Forelimb muscle (tissue), 1 donor: ENCODE measurements around the gene TECPR2. TPM values are rescaled to one million over a fixed set of nuclear protein-coding genes. Genes with fewer than 3 reads are reported as not detected.
"Not testable (repeated sequence)": the region's sequence is repeated elsewhere in the genome, so short reads cannot be mapped to it uniquely, and the experiment has no call there.

ENCODE experiments used
- DNase-seq: peaks from one replicate; pipeline ENCODE4 v3.0.0-alpha.2; 2013; ENCODE audit warnings: low read depth
- polyA plus RNA-seq: library from polyadenylated mRNA; unstranded; fragments of 120-200 nt; gene quantifications from one replicate; pipeline ENCODE4 v1.2.1, GENCODE V29; 2013; ENCODE audit not compliant: insufficient read length

Gene TECPR2, protein sequence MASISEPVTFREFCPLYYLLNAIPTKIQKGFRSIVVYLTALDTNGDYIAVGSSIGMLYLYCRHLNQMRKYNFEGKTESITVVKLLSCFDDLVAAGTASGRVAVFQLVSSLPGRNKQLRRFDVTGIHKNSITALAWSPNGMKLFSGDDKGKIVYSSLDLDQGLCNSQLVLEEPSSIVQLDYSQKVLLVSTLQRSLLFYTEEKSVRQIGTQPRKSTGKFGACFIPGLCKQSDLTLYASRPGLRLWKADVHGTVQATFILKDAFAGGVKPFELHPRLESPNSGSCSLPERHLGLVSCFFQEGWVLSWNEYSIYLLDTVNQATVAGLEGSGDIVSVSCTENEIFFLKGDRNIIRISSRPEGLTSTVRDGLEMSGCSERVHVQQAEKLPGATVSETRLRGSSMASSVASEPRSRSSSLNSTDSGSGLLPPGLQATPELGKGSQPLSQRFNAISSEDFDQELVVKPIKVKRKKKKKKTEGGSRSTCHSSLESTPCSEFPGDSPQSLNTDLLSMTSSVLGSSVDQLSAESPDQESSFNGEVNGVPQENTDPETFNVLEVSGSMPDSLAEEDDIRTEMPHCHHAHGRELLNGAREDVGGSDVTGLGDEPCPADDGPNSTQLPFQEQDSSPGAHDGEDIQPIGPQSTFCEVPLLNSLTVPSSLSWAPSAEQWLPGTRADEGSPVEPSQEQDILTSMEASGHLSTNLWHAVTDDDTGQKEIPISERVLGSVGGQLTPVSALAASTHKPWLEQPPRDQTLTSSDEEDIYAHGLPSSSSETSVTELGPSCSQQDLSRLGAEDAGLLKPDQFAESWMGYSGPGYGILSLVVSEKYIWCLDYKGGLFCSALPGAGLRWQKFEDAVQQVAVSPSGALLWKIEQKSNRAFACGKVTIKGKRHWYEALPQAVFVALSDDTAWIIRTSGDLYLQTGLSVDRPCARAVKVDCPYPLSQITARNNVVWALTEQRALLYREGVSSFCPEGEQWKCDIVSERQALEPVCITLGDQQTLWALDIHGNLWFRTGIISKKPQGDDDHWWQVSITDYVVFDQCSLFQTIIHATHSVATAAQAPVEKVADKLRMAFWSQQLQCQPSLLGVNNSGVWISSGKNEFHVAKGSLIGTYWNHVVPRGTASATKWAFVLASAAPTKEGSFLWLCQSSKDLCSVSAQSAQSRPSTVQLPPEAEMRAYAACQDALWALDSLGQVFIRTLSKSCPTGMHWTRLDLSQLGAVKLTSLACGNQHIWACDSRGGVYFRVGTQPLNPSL (N-terminal part only)
- polyA plus RNA-seq = 12.1 TPM

DNA sequence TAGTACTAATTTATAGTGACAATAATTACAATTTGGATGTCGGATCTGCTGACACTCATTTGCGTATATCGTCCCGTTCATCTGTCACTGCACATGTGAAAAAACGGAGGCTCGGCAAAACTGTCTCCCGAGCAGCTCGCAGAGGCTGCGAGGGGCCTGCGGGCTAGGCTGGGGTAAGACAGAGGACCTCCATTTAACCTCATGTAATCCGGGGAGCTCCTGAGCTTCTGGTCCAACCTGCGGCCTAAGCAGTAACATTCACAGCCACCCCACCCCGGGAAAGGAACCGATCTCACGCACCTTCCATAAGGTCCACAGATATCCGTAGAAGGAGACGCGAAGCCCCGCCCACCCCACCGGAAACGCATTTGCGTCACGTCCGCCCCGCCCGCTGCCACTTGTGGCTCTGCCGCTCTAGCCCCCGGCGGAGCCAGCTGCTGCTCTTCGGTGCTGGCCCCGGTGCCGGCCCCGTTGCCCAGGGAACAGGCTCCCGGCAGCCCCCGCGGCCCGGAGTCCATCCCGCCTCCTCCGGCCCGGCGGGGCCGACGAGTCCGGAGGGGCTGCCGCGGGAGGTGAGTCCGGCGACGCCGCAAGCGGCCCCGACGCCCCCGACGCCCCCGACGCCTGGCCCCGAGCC is at the start of gene TECPR2, which contains the start of gene CINP:
TSS of gene TECPR2 (plus strand) at position 397 of the 637 bp plus-strand sequence. CDS start 13,781 bp downstream, outside the sequence.
TSS of gene CINP (minus strand) at position 346 of the 637 bp plus-strand sequence. CDS start at position 307, 39 bp downstream.
- peak; percentile 84 for DNase-seq

DNA sequence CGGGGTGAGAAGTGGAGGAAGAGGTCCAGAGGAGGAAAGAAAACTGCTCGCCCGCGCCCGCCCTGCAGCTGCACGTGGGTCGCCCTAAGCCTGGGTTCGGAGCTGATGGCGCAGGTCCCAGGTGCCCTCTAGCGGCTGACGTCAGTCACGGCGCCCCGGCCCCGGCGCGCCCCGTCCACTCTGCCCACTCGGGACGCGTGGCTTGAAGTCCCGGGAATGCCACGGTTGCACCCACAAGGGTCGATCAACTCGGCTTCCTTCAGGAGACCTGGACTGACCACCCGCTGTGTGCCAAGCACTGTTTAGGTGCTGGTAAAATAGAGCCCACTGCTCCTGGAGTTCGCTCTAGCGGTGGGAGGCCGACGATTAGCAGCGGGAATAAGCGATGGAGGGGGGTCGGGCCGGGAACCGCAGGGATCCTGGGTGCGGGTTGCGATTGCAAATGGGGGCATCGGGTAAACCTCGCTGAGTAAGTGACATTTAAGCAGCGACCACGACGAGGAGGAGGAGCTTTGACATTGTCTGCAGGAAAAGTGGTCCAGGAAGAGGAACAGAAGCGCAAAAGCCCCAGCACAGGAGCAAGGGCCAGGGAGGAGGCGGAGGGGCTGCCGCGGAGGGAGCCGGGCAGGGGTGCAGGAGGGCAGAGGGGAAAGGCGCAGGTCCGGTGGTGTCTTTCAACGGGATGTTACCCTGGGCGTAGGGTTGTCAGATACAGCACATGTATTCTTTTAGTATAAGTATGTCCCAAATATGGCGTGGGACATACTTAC is 48.3 kb upstream of the TECPR2 start:
- DNase-seq = no peak

DNA sequence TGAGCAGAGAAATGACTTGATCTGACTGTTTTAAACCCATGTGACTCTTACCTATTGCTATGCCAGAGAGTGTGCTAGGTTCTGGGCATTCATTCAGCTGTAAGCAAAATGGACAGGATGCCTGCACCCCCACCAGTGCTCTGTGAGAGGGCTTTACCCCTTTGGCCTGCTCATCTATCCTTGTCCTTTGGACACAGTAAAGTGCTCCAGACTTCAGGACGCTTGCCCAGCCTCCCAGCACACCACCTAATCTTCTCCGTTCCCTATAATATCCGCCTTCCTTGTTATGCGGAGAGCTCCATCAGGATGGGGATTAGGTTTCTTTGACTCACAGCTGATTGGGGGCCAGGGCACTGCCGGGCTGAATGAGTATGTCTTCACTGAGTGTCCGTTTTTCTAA is 47.6 kb upstream of the TECPR2 start:
- no peak for DNase-seq

DNA sequence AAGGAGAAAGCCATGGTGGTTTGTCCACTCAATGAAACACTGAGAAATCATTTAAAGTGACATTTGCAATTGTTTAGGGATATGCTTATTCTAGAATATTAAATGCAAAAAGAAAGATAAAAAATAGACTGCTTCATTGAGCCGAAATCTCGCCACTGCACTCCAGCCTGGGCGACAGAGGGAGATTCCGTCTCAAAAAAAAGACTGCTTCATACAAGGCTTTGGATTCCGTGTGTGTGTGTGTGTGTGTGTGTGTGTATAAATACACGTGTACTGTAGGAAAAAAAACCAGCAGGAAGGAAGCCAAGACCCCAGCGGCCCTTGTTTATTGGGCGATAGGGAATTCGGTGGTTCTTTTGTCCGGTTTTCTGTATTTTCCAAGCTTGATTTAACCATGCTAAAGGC is 46.4 kb upstream of the TECPR2 start:
- peak; percentile 47 for DNase-seq

DNA sequence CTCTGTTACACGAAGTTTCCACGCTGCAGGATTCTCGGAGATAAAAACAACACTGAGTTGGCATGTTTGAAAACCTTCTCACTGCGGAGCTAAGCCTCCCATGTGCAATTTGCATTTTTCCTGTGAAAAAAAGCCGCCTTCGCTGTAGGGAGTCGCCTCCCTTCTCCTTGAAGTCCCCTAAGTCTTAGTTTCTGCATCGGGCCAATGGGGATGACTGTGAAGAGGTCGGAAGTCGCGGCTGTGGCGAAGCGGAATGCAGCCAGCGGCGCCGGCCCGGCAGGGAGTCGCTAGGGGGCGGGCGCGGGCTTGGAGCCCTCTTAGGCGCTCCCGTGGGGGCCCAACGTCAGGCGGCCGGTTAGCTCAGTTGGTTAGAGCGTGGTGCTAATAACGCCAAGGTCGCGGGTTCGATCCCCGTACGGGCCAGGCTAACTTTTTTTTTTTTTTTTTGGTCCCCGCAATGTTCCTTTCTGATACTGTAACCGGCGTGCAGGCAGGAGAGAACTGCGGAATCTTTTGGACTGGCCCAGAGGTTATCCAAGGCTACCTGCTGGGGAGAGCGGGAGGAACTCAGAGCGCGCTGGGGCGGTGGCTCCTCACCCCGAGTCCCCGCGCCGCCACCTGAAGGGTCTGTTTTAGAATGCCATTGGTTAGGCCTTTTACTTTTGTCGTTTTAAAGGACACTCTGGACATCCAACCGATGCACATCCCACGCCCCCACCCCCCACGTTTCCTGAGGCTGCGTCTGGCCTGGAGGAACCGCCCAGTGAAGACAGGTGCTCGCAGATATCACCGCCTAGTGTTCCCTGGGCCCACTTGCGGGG is 45.8 kb upstream of the TECPR2 start:
- peak; percentile 70 for DNase-seq

DNA sequence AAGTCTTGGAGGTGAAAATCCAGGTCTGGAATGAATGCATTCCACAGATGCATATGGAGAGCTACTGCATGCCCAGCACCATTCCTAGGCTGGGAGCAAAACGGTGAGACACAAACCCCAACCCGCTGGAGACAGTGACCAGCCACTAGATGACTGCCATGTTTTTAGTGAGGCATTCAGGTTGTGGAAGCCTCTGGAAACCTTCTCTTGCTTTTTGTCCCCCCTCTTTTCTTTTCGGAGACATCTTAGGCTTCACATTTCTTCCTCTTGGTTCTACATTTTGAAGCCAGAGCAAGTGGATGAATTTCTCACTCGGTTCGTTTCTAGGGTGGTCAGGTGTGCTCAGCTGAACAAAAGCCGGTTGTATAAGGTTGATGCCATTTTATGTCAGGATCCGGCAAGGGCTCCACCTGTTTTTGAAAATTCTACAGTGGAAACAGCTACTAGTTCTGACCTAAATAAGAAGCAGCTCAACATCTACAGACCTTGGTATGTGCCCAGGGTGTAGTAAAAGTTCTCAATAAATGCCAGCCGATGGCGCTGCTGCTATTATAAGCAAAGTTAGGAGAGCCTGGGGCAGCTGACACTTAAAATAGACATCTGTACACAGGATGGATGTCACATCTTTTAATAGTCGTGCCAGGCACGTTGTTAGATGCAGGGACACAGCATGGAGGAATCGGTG is 45.0 kb upstream of the TECPR2 start:
- DNase-seq = no peak

DNA sequence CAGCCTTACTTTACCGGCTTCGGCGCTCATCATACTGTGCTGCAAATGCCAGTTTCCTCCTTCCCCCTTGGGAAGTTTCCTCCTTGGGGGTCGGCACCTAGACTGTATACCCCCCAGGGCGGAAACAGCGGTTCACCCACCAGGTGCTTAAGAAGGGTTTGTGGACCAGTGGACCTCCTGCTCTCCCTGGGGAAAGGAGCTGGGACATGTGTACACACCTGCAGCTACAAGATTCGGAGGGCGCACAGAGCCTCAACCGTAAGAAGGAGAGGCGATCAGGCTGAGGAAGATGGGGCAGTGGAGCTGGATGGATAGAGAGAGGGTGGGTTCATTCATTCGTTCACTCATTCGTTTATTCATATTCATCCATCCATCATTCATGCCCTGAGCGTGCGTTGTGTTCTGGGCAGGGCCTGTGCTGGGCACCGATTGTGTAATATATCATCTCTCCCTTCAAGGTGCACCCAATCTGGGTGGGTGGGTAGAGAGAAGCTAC is 43.9 kb upstream of the TECPR2 start:
- no peak for DNase-seq

DNA sequence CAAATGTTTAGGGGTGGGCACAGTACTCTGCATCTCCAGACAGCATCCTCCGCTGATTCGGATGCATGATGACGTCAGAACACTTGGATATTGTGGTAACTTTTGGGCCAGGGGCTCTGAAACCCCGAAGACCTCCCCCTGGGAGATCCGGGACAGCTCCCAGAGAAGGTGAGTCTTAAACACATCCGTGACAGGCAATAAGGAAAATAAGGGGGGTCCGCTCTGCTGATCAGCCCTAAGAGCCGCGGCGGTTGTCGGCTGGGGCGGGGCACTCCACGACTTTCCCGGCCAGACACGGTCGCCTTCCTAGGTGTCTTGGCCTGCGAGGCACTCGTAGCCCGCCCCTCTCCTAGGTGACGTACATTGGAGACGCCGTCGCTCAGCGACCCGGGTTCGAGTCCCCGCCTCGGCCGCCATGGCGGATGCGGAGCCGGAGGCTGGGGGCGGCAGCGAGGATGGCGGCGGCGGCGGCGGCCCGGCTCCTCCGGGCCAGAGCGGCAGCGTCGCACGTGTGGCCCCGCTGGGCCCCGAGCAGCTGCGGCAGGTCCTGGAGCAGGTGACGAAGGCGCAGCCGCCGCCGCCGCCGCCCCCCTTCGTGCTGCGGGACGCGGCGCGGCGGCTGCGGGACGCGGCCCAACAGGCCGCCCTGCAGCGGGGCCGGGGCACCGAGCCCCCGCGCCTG is 43.2 kb upstream of the TECPR2 start, which contains the start of gene ZNF839:
TSS of gene ZNF839 (plus strand) at position 396 of the 682 bp plus-strand sequence. CDS start at position 416, 20 bp downstream.
- peak; percentile 67 for DNase-seq

DNA sequence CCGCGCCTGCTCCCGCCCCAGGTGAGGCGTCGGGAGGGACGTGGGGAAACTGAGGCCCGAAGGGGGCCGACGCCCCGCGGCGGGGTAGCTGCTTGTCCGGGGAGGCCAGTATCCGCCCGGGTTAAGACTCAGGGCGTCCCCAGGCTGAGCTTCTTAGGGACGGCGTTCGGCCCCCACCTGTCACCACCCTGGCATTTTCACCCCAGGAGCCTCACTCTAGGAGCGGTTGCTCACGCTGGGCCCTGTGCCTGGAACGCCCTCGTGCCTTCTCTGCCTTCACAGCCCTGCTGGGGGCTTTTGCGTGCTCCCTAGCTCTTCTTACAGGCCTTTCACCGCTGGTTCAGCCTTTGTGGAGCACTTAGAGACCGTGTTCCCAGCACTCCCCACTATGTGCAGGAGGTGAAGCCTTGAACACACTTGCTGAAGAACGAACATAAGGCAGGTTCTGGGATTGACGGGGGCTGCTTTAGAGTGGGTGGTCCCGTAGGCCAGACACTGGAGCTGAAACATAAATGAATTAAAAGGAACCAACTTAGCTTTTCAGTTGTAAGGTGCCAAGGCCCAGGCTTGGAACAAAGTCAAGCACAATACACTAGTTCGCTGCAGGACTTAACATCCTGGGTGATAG is 42.6 kb upstream of the TECPR2 start:
- DNase-seq = no peak

DNA sequence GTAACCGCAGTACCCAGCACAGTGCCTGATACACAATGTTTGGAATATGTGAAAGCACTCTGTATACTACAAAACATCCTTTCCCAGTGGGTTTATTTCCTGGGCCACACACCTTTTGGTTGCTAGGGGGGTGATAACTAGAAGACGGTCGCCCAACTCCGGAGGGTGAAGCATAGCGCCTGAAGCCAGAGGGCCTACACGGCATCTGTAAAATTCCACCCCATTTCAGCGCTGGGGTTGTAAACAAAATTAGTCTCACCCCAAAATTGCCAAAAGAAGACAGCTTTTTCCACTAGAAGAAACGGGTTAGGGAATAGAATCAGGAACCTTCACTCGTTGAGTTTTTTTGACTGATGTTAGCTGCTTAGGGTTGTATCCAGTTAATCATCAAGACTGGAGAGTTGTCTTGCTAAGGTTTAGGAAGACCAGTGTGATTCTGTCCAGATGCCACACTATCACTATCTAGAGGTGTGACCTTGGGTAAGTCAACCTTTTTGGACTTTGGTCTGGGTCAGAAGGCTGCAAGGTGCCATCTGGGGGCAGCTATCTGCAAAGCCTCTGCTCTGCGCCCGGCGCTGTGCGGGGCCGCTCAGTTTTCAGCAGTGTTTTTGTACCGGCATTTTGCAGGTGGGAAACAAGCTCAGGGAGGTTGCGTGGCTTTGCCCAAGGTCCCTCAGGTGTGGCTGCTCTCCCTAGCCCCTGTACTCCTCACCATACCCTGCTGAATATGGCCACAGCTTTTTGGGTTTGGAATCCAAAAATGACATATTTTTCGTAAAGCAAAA is 41.9 kb upstream of the TECPR2 start:
- no peak for DNase-seq

DNA sequence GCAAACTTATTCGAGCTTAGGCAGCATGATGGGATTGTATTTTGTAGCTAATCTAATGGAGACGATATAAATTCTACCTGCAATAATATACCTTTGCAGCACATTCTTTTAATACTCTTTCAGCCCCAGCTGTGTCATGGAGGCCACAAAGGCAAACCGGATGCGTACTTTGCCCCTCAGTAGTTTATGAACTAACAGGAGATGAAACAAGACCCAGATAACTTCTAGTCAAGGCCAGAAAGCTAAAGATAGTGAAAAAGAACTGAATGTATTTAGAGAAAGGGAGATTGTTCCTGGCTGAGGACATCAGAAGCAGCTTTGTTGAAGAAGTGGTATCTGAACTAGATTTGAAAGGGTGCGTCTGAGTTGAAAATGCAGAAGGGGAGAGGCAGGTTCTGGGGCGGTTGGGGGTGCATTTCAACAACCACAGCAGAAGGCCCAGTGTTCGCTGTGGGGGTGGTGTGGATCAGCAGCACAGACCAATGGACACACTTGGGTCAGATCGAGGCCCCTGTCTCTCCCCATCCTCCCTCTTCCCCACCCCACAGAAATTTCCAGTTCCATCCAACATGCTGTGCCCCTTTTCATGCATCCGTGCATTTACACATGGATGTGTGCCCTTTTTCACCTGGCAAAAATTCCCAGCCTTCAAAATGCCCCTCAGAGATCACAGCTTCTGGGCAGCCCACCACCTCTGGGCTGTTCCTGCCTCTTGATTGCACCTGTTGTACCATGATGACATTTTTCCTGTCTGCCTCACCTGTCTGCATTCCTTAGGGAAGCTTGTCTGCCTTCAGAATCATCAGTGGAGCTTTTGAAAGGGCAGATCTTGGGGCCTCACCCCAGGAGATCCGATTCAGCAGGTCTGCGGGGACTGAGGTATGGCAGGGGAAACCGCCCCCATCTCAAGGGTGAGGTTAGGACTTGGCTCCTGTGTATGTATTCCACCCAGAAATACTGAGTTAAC is 41.0 kb upstream of the TECPR2 start:
- DNase-seq = no peak

DNA sequence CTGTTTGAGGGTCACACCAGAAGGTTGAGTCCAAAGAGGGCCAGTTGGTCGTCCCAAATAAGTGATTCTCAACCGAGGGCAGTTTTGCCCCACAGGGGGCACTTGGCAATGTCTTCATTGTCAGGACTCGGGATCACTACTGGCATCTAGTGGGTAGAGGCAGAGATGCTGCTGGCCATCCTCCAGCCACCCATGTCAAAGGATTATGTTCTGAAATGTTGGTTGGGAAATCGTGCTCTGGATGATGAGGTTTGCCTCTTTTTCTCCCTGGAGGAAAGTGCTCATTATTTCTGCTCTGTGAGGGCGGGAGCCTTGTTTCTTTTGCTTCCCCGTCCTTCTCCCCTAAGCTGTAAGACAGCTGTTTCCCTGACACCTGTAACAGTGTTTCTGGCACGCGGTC is 39.6 kb upstream of the TECPR2 start:
- no peak for DNase-seq

DNA sequence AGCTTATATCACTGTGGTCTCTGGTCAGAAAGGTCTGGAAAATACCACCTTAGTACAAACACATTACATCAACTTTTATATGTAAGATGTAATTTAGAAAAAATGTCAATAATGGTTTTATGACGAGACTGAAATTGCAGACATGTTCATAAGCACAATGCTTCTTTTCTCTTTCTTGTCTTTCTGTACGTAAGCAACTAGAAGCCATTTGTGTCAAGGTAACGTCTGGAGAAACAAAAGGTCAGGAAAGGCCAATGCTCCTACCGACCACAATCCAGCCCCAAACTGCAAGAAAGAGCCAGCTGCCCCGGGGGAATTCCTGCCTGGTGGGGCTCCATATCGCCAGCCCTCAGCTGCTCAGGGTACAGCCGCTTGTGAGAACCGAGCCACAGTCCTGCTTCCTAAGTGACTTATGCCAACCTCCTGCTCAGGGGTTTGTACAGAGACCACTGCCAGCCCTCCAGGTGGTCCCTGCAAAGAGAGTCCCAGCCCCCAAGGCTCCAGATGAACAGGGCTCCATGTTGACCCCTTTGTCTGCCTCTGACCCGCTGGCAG is 36.9 kb upstream of the TECPR2 start:
- no peak for DNase-seq

DNA sequence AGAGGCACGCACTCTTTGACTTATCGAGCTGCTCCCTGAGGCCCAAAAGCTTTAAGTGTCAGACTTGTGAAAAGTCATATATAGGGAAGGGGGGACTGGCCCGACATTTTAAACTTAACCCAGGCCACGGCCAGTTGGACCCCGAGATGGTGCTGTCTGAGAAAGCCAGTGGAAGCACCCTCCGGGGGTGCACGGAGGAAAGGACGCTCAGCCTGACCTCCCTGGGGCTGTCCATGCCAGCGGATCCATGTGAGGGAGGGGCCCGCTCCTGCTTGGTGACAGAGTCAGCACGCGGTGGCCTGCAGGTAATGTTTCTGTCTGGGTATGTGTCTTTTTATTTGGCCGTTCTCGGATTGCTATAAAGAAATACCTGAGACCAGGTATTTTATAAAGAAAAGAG is 36.2 kb upstream of the TECPR2 start:
- no peak for DNase-seq

DNA sequence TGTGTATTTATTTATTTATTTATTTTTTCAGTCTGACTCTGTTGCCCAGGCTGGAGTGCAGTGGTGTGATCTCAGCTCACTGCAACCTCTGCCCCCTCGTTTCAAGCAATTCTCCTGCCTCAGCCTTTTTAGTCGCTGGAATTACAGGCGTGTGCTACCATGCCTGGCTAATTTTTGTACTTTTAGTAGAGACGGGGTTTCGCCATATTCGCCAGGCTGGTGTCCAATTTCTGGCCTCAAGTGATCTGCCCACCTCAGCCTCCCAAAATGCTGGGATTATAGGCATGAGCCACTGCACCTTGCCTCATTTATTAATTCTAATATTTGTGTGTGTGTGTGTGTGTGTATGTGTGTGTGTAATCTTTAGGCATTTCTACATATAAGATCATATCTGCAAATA is 33.4 kb upstream of the TECPR2 start:
- not testable (repeated sequence) for DNase-seq
